PC-3 (cell line): ENCODE data around the gene VILL. TPM values are rescaled to one million over a fixed set of nuclear protein-coding genes. Genes with fewer than 3 reads are reported as not detected.

Experiments
- ATAC-seq: fragments of 200-7000 bp; cut with Tn5 transposase; 2 replicates; pipeline ENCODE4 v1.9.1; 2020; ENCODE audit warnings: mild to moderate bottlenecking, moderate library complexity
- BruUV-seq: library from RNA; stranded (reverse); fragments of 400-500 nt; replicated peaks from 2 replicates; lab custom pipeline; 2021; lab: Mats Ljungman, UMichigan
- CTCF ChIA-PET: fragments of 300-600 bp; sonication (Branson Sonifier 250); formaldehyde crosslinking; loops from one replicate; lab custom pipeline; 2022; ENCODE audit warnings: antibody characterized with exemption; lab: Charles Lee
- POLR2A ChIA-PET: fragments of 300-600 bp; sonication (Branson Sonifier 250); formaldehyde crosslinking; loops from one replicate; lab custom pipeline; 2022; ENCODE audit warnings: antibody characterized with exemption; ENCODE audit not compliant: unreplicated experiment; lab: Charles Lee
- DNase-seq: peaks from one replicate; pipeline ENCODE4 v3.0.0-alpha.2; 2015
- H2AFZ ChIP-seq: fragments of 300-600 bp; sonication (generic); 2 replicates; pipeline ENCODE4 v1.6.0; 2016; ENCODE audit warnings: antibody characterized with exemption, low read length
- H3F3A ChIP-seq: fragments of 300-600 bp; sonication (generic); one replicate; pipeline ENCODE4 v1.6.0; 2017; ENCODE audit warnings: antibody characterized with exemption, low read length, control low read depth, mild to moderate bottlenecking; ENCODE audit not compliant: unreplicated experiment
- H3K27ac ChIP-seq: fragments of 300-600 bp; sonication (generic); 2 replicates; pipeline ENCODE4 v1.5.1; 2016; ENCODE audit warnings: mild to moderate bottlenecking, low read length
- H3K27me3 ChIP-seq: fragments of 300-600 bp; sonication (generic); 2 replicates; pipeline ENCODE4 v1.6.1; 2016; ENCODE audit warnings: low read length, mixed read lengths
- H3K36me3 ChIP-seq: fragments of 300-600 bp; sonication (generic); 2 replicates; pipeline ENCODE4 v1.6.1; 2016; ENCODE audit warnings: low read depth, mixed run types, low read length, mixed read lengths
- H3K4me1 ChIP-seq: fragments of 300-600 bp; sonication (generic); 2 replicates; pipeline ENCODE4 v1.5.1; 2016; ENCODE audit warnings: low read length; ENCODE audit not compliant: insufficient read depth
- H3K4me2 ChIP-seq: fragments of 300-600 bp; sonication (generic); 2 replicates; pipeline ENCODE4 v1.6.0; 2016; ENCODE audit warnings: low read length
- H3K4me3 ChIP-seq: fragments of 300-600 bp; sonication (generic); 2 replicates; pipeline ENCODE4 v1.5.1; 2016; ENCODE audit warnings: mild to moderate bottlenecking, low read length, mixed read lengths
- H3K79me2 ChIP-seq: fragments of 300-600 bp; sonication (generic); 2 replicates; pipeline ENCODE4 v1.6.1; 2017; ENCODE audit warnings: low read length, mixed read lengths
- H3K9ac ChIP-seq: fragments of 300-600 bp; sonication (generic); 2 replicates; pipeline ENCODE4 v1.6.0; 2016; ENCODE audit warnings: mild to moderate bottlenecking, low read length
- H3K9me2 ChIP-seq: fragments of 300-600 bp; sonication (generic); replicated peaks from 2 replicates; pipeline ENCODE4 v1.6.1; 2016; ENCODE audit warnings: mixed run types, low read length, mixed read lengths
- H3K9me3 ChIP-seq: fragments of 300-600 bp; sonication (generic); 2 replicates; pipeline ENCODE4 v1.6.1; 2016; ENCODE audit warnings: low read length, mixed read lengths
- H4K20me1 ChIP-seq: fragments of 300-600 bp; sonication (generic); 2 replicates; pipeline ENCODE4 v1.6.1; 2016; ENCODE audit warnings: low read length, mixed read lengths
- CTCF ChIP-seq: fragments of 300-600 bp; sonication (generic); conservative IDR thresholded peaks from 2 replicates; pipeline ENCODE4 v1.5.1; 2017; ENCODE audit warnings: antibody characterized with exemption, low read depth, mild to moderate bottlenecking, low read length
- EZH2 ChIP-seq: fragments of 300-600 bp; sonication (generic); IDR thresholded peaks from one replicate; pipeline ENCODE4 v1.6.1; 2017; ENCODE audit warnings: antibody characterized with exemption, mild to moderate bottlenecking, low read length; ENCODE audit not compliant: unreplicated experiment
- EZH2phosphoT487 ChIP-seq: fragments of 300-600 bp; sonication (generic); IDR thresholded peaks from 2 replicates; pipeline ENCODE4 v1.6.1; 2018; ENCODE audit warnings: mild to moderate bottlenecking, antibody characterized with exemption, low read length, borderline replicate concordance
- intact Hi-C: fragments of 100-400 bp; cut with micrococcal nuclease; formaldehyde crosslinking; loops from 2 replicates; pipeline ENCODE4 v1.9.0; 2023
- total RNA-seq: library from RNA; depleted of rRNA; stranded (reverse); fragments of >200 nt; gene quantifications from 2 replicates; pipeline ENCODE4 v1.2.3, GENCODE V29; 2014

Gene VILL
- total RNA-seq, 1 experiment from 2014 or later: 0.44 TPM

- no peaks in the 10 kb centered on the region for H3K27me3 ChIP-seq
- H3F3A ChIP-seq: no peaks in the 10 kb centered on the region
- no peak overlapping the region for H2AFZ ChIP-seq
- POLR2A ChIA-PET: no interaction called here
- no peak for TF ChIP-seq CTCF
- no peak for TF ChIP-seq EZH2phosphoT487
- no peaks in the 10 kb centered on the region for H4K20me1 ChIP-seq
- DNase-seq: no peak
- peaks cover 12% of the 10 kb centered on the region for H3K4me1 ChIP-seq
- H3K4me3 ChIP-seq: no peak overlapping the region
- no peak overlapping the region for H3K27ac ChIP-seq
- H3K36me3 ChIP-seq: 0 out of 2 replicates have a peak, but pooled peaks cover 6% of the 10 kb centered on the region
- no peak overlapping the region for H3K4me2 ChIP-seq
- intact Hi-C loops: no loop called here
- ATAC-seq: no peak
- H3K9me2 ChIP-seq: no peaks in the 10 kb centered on the region
- no peaks in the 10 kb centered on the region for H3K9me3 ChIP-seq
- CTCF ChIA-PET: no interaction called here
- H3K9ac ChIP-seq: no peak overlapping the region
- BruUV-seq: no TSS peak
- no peaks in the 10 kb centered on the region for H3K79me2 ChIP-seq
Measured at GRCh38 chr3:38020342-38020726, 29.7 kb downstream of the VILL start.

- no peak overlapping the region for H2AFZ ChIP-seq
Measured at GRCh38 chr3:38021196-38021595, 30.6 kb downstream of the VILL start.

GRCh38 chr3:38022301-38022700 lies 31.7 kb downstream of the VILL start:
- no peaks in the 10 kb centered on the region for H3K9me3 ChIP-seq
- no peaks in the 10 kb centered on the region for H3K36me3 ChIP-seq
- no peak overlapping the region for H3K4me3 ChIP-seq
- H4K20me1 ChIP-seq: no peaks in the 10 kb centered on the region
- TF ChIP-seq CTCF: no peak
- no peak for TF ChIP-seq EZH2phosphoT487
- no peak for TF ChIP-seq EZH2
- POLR2A ChIA-PET: no interaction called here
- intact Hi-C loops: no loop called here
- no peaks in the 10 kb centered on the region for H3K79me2 ChIP-seq
- H3K27ac ChIP-seq: no peak overlapping the region
- H3K9me2 ChIP-seq: no peaks in the 10 kb centered on the region
- CTCF ChIA-PET: interaction anchor here (1.0 kb wide), 1 partner anchor 17 kb away, joined by 3 read pairs; no protein-coding TSS in a partner anchor
- H3K4me1 ChIP-seq: peaks cover 24% of the 10 kb centered on the region
- H2AFZ ChIP-seq: no peak overlapping the region
- no peak for ATAC-seq
- DNase-seq: no peak
- no TSS peak for BruUV-seq
- H3F3A ChIP-seq: no peaks in the 10 kb centered on the region
- no peak overlapping the region for H3K4me2 ChIP-seq
- no peaks in the 10 kb centered on the region for H3K27me3 ChIP-seq
- no peak overlapping the region for H3K9ac ChIP-seq

More at GRCh38 chr3:38021196-38021595, 30.6 kb downstream of the VILL start:
- no peak overlapping the region for H3K4me3 ChIP-seq
- no peak overlapping the region for H3K9ac ChIP-seq
- TF ChIP-seq CTCF (no peak), EZH2phosphoT487 (no peak), EZH2 (no peak)
- peaks cover 21% of the 10 kb centered on the region for H3K4me1 ChIP-seq
- no peaks in the 10 kb centered on the region for H3K9me3 ChIP-seq
- H3F3A ChIP-seq: no peaks in the 10 kb centered on the region
- H3K79me2 ChIP-seq: no peaks in the 10 kb centered on the region
- H4K20me1 ChIP-seq: no peaks in the 10 kb centered on the region
- ChIA-PET CTCF (no interaction called here), POLR2A (no interaction called here)
- no peaks in the 10 kb centered on the region for H3K9me2 ChIP-seq
- DNase-seq: no peak
- H3K27ac ChIP-seq: no peak overlapping the region
- H3K36me3 ChIP-seq: 0 out of 2 replicates have a peak, but pooled peaks cover 5% of the 10 kb centered on the region
- no peaks in the 10 kb centered on the region for H3K27me3 ChIP-seq
- no peak overlapping the region for H3K4me2 ChIP-seq
- BruUV-seq: no TSS peak
- intact Hi-C loops: no loop called here
- no peak for ATAC-seq
